Right kidney (tissue), 1 donor: Measurements from ENCODE around the gene SAMMSON.

Experiments
- DNase-seq: peaks from one replicate; pipeline ENCODE4 v3.0.0-alpha.2; 2016

Gene SAMMSON

GRCh38 chr3:70011582-70011981 lies 12.0 kb downstream of the SAMMSON start:
- no peak for DNase-seq

- no peak for DNase-seq
These were observed 21.6 kb downstream of the SAMMSON start for GRCh38 chr3:70020906-70021660.

- DNase-seq: no peak
These were observed 28.8 kb downstream of the SAMMSON start for GRCh38 chr3:70028361-70028760.

- no peak for DNase-seq
These were observed 39.2 kb downstream of the SAMMSON start for GRCh38 chr3:70038693-70039092.

- DNase-seq: no peak
These were observed 40.9 kb downstream of the SAMMSON start for GRCh38 chr3:70040386-70040785.

GRCh38 chr3:70042641-70043040 lies 43.1 kb downstream of the SAMMSON start:
- no peak for DNase-seq

- no peak for DNase-seq
These were observed 50.2 kb downstream of the SAMMSON start for GRCh38 chr3:70049761-70050160.

- DNase-seq: no peak
These were observed 53.8 kb downstream of the SAMMSON start for GRCh38 chr3:70053293-70053692.

GRCh38 chr3:70056081-70056480 lies 56.5 kb downstream of the SAMMSON start:
- no peak for DNase-seq

GRCh38 chr3:70057426-70057825 lies 57.9 kb downstream of the SAMMSON start:
- no peak for DNase-seq

- no peak for DNase-seq
These were observed 61.6 kb downstream of the SAMMSON start for GRCh38 chr3:70061096-70061495.

GRCh38 chr3:70064194-70064779 lies 64.8 kb downstream of the SAMMSON start:
- peak; percentile 20 for DNase-seq

GRCh38 chr3:70065696-70066253 lies 66.2 kb downstream of the SAMMSON start:
- no peak for DNase-seq

- DNase-seq: no peak
These were observed 68.5 kb downstream of the SAMMSON start for GRCh38 chr3:70067860-70068521.

GRCh38 chr3:70069557-70069956 lies 70.0 kb downstream of the SAMMSON start:
- no peak for DNase-seq

GRCh38 chr3:70071138-70071537 lies 71.6 kb downstream of the SAMMSON start:
- DNase-seq: no peak

- peak; percentile 28 for DNase-seq
These were observed 72.6 kb downstream of the SAMMSON start for GRCh38 chr3:70072180-70072579.

GRCh38 chr3:70072754-70073153 lies 73.2 kb downstream of the SAMMSON start:
- no peak for DNase-seq

- no peak for DNase-seq
These were observed 75.6 kb downstream of the SAMMSON start for GRCh38 chr3:70075101-70075500.

- no peak for DNase-seq
These were observed 76.9 kb downstream of the SAMMSON start for GRCh38 chr3:70076396-70076795.

- DNase-seq: no peak
These were observed 79.2 kb downstream of the SAMMSON start for GRCh38 chr3:70078778-70079177.

GRCh38 chr3:70085613-70086012 lies 86.1 kb downstream of the SAMMSON start:
- no peak for DNase-seq

GRCh38 chr3:70086336-70086735 lies 86.8 kb downstream of the SAMMSON start:
- no peak for DNase-seq
